ENCODE measurements around the gene CCDC154. TPM values are rescaled to one million over a fixed set of nuclear protein-coding genes. Genes with fewer than 3 reads are reported as not detected.

CCDC154 gene
- total and polyA plus RNA-seq, 2 donors (not counting 3 experiments of a cell fraction or from before 2014, with no cell fraction given) = 0.65 to 0.75 TPM

DNA sequence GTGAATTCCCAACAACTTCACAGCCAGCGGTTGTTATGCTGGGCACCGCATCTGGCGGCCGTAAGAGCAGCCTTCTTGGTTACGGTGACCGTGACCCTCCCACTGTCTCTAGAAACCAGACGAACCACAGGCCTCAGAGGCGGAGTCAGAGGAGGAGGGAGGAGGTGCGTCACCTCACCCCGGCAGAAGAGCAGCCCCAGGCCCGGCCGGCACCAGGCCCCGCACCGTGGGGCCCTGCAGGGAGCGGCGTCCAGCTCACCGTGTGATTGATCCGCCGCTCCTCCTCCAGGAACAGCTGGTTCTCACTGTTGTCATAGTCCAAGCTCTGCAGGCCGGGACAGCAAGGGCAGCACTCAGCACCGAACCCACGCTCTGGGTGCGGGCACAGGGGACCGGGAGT is 16.8 kb upstream of the CCDC154 start:
- Histone ChIP-seq H3K79me2 (ENCODE audit: control insufficient read depth, insufficient read depth, low read length) (no peaks in the 10 kb centered on the region), H3K4me1 (ENCODE audit: control insufficient read depth, extremely low read depth, insufficient read depth, low read length) (no peaks in the 10 kb centered on the region), H3K9ac (replicated peaks; ENCODE audit: extremely low read depth, insufficient read depth, low read length) (no peak overlapping the region), H3K36me3 (ENCODE audit: control insufficient read depth in 2 of 2, extremely low read depth in 1 of 2, insufficient read depth in 2 of 2, low read length in 2 of 2) (peaks cover 0 to 31% of the 10 kb centered on the region in 2 experiments), H4K20me1 (replicated peaks; ENCODE audit: control insufficient read depth, extremely low read depth, insufficient read depth, low read length) (no peaks in the 10 kb centered on the region), H3K9me1 (replicated peaks; ENCODE audit: control insufficient read depth, extremely low read depth, insufficient read depth, low read length) (no peaks in the 10 kb centered on the region), H3K4me3 (replicated peaks in 1 of 3; ENCODE audit: insufficient read depth in 1 of 3, low read depth in 1 of 3, low read length in 3 of 3) (no peak overlapping the region), H3K9me3 (replicated peaks; ENCODE audit: control insufficient read depth, insufficient read depth, low read length) (no peaks in the 10 kb centered on the region), H2AFZ (ENCODE audit: low read depth, low read length) (no peak overlapping the region), H3K4me2 (ENCODE audit: insufficient read depth, low read length) (no peak overlapping the region), H3K27me3 (ENCODE audit: control insufficient read depth in 2 of 2, insufficient read depth in 2 of 2, low read length in 2 of 2) (no peaks in the 10 kb centered on the region), H3K27ac (ENCODE audit: insufficient read depth, low read depth, low read length) (no peak overlapping the region)
- POLR2A ChIA-PET = no interaction called here
- DNase-seq (ENCODE audit: low read depth, low spot score) (no peak), FAIRE-seq (no peak)
- no TSS peak for BruUV-seq (replicated peaks)
- dilution Hi-C loops (cut with MboI; ENCODE audit: extremely low pct_ligation_motif_present, low sequenced_read_pairs) = no loop called here
- CTCF ChIA-PET = no interaction called here
- intact Hi-C loops (cut with micrococcal nuclease) = no loop called here
- TF ChIP-seq, protein P1, sequence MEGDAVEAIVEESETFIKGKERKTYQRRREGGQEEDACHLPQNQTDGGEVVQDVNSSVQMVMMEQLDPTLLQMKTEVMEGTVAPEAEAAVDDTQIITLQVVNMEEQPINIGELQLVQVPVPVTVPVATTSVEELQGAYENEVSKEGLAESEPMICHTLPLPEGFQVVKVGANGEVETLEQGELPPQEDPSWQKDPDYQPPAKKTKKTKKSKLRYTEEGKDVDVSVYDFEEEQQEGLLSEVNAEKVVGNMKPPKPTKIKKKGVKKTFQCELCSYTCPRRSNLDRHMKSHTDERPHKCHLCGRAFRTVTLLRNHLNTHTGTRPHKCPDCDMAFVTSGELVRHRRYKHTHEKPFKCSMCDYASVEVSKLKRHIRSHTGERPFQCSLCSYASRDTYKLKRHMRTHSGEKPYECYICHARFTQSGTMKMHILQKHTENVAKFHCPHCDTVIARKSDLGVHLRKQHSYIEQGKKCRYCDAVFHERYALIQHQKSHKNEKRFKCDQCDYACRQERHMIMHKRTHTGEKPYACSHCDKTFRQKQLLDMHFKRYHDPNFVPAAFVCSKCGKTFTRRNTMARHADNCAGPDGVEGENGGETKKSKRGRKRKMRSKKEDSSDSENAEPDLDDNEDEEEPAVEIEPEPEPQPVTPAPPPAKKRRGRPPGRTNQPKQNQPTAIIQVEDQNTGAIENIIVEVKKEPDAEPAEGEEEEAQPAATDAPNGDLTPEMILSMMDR (IDR thresholded peaks at IDR 0.05; ENCODE audit: extremely low read depth in 1 of 2, insufficient read depth in 1 of 2, low read depth in 1 of 2, low read length in 2 of 2) = no peak
- TF ChIP-seq MYC (IDR thresholded peaks at IDR 0.05; ENCODE audit: low read depth, low read length) = no peak
- TF ChIP-seq FOS (IDR thresholded peaks at IDR 0.05; ENCODE audit: borderline replicate concordance, insufficient read depth, low read length) = no peak
- no peak for TF ChIP-seq EZH2 (IDR thresholded peaks at IDR 0.05; ENCODE audit: borderline replicate concordance, low read depth, low read length, severe bottlenecking)
- TF ChIP-seq POLR2A (IDR thresholded peaks at IDR 0.05; ENCODE audit: low read depth, low read length) = no peak
- no peak for TF ChIP-seq JUN (IDR thresholded peaks at IDR 0.05; ENCODE audit: borderline replicate concordance, insufficient read depth, insufficient read length, low read depth)
- TF ChIP-seq GATA2 (IDR thresholded peaks at IDR 0.05; ENCODE audit: insufficient read depth, insufficient read length, low read depth, low read length) = no peak
- no peak for TF ChIP-seq MAX (IDR thresholded peaks at IDR 0.05; ENCODE audit: insufficient read depth, insufficient read length)
- no peak for TF ChIP-seq POLR2AphosphoS5 (IDR thresholded peaks at IDR 0.05; ENCODE audit: insufficient read depth, low read depth, low read length)

Measured in endothelial cell of umbilical vein (primary cell).